ENCODE results near the gene UNG. TPM values are rescaled to one million over a fixed set of nuclear protein-coding genes. Genes with fewer than 3 reads are reported as not detected.

Gene UNG
- total RNA-seq, 1 donor from 2014 or later, result 29.2 TPM

GRCh38 chr12:109088818-109089217 is 8.6 kb upstream of the UNG start:
- DNase-seq (ENCODE audit: extremely low spot score in 2 of 2), result no peak
- Histone ChIP-seq H3K4me3 (no peak overlapping the region), H3K4me1 (peaks cover 24% of the 10 kb centered on the region), H3K9me3 (no peaks in the 10 kb centered on the region), H3K27ac (no peak overlapping the region), H3K27me3 (no peaks in the 10 kb centered on the region), H3K36me3 (peaks cover 0 to 54% of the 10 kb centered on the region in 2 donors)
- TF ChIP-seq CTCF (IDR thresholded peaks at IDR 0.05), result no peak
- TF ChIP-seq POLR2AphosphoS5 (IDR thresholded peaks at IDR 0.05; ENCODE audit: insufficient read depth in 1 of 2, low read depth in 1 of 2), result no peak
- no peak for TF ChIP-seq POLR2A (IDR thresholded peaks at IDR 0.05)
- intact Hi-C loops (cut with DNase I), result no loop called here

DNA sequence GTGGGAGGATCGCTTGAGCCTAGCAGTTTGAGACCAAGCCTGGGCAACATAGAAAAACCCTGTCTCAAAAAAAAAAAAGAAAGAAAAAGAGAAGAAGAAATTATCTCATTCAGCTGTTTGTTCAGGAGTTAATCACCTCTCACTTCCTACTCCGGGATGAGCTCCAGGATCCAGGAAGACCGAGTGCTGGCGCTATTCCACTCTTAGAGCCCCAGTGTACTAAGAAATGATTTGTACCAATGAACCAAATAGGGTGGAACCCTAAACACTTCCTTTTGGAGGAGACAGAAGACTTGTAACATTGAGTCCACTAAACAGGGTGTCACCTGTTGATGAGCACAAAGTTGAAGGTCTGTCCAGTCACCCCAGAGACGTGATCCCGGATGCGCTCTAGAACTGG is 7.7 kb upstream of the UNG start:
- Histone ChIP-seq H3K27ac (no peak overlapping the region), H3K9me3 (no peaks in the 10 kb centered on the region), H3K4me3 (no peak overlapping the region), H3K36me3 (peaks cover 0 to 49% of the 10 kb centered on the region in 2 donors), H3K4me1 (peaks cover 25% of the 10 kb centered on the region), H3K27me3 (no peaks in the 10 kb centered on the region)
- intact Hi-C loops (cut with DNase I), result loop anchor here (10.0 kb wide), 1 partner anchor 235 kb away; the partner anchor contains the start of gene SSH1
- TF ChIP-seq POLR2AphosphoS5 (IDR thresholded peaks at IDR 0.05; ENCODE audit: insufficient read depth in 1 of 2, low read depth in 1 of 2), result no peak
- TF ChIP-seq POLR2A (IDR thresholded peaks at IDR 0.05), result no peak
- no peak for TF ChIP-seq CTCF (IDR thresholded peaks at IDR 0.05)
- DNase-seq (ENCODE audit: extremely low spot score in 2 of 2), result no peak

- no peaks in the 10 kb centered on the region for H3K27me3 ChIP-seq
- H3K27ac ChIP-seq, result peak overlapping the region; percentile 69
- TF ChIP-seq CTCF (IDR thresholded peaks at IDR 0.05) (no peak), POLR2AphosphoS5 (IDR thresholded peaks at IDR 0.05; ENCODE audit: insufficient read depth in 1 of 2, low read depth in 1 of 2) (no peak), POLR2A (IDR thresholded peaks at IDR 0.05) (no peak)
- intact Hi-C loops (cut with DNase I), result loop anchor here (10.0 kb wide), 1 partner anchor 238 kb away; the partner anchor contains the start of gene SSH1
- H3K4me1 ChIP-seq, result peaks cover 33% of the 10 kb centered on the region
- H3K9me3 ChIP-seq, result no peaks in the 10 kb centered on the region
- peak overlapping the region; percentile 58 to 60 for H3K4me3 ChIP-seq
- no peak for DNase-seq (ENCODE audit: extremely low spot score in 2 of 2)
- H3K36me3 ChIP-seq, result peaks cover 0 to 33% of the 10 kb centered on the region in 2 donors
These were observed 4.8 kb upstream of the UNG start for GRCh38 chr12:109092497-109093021.

GRCh38 chr12:109093022-109093918 is 4.1 kb upstream of the UNG start, which contains the start of gene ALKBH2:
Gene ALKBH2, minus strand, starts transcription at chr12:109093472. Its CDS starts 686 bp downstream, at chr12:109092786.
- intact Hi-C loops (cut with DNase I), result loop anchor here (10.0 kb wide), 1 partner anchor 238 kb away; the partner anchor contains the start of gene SSH1
- Histone ChIP-seq H3K36me3 (peaks cover 0 to 26% of the 10 kb centered on the region in 2 donors), H3K4me1 (peaks cover 35% of the 10 kb centered on the region), H3K27ac (peak within 1 kb of the TSS; percentile 69), H3K4me3 (peak within 1 kb of the TSS; percentile 58 to 60), H3K27me3 (no peaks in the 10 kb centered on the region), H3K9me3 (no peaks in the 10 kb centered on the region)
- peak in 1 of 2 donors; percentile 93 for DNase-seq (ENCODE audit: extremely low spot score in 2 of 2)
- no peak for TF ChIP-seq POLR2A (IDR thresholded peaks at IDR 0.05)
- TF ChIP-seq CTCF (IDR thresholded peaks at IDR 0.05), result peak; percentile 84 to 98 (median 98)
- peak; percentile 85 to 95 for TF ChIP-seq POLR2AphosphoS5 (IDR thresholded peaks at IDR 0.05; ENCODE audit: insufficient read depth in 1 of 2, low read depth in 1 of 2)
